GM23338 (cell line): ENCODE measurements around the gene PKP3. TPM values are rescaled to one million over a fixed set of nuclear protein-coding genes. Genes with fewer than 3 reads are reported as not detected.

Source experiments
- ATAC-seq: fragments of 200-7000 bp; cut with Tn5 transposase; 3 replicates; pipeline ENCODE4 v1.9.1; 2020
- DNase-seq: peaks from one replicate; pipeline ENCODE4 v3.0.0-alpha.2; 2015; ENCODE audit warnings: low spot score
- H2AFZ ChIP-seq: fragments of 200-600 bp; sonication (generic); 2 replicates; pipeline ENCODE4 v1.8.0; 2016; ENCODE audit warnings: antibody characterized with exemption, mild to moderate bottlenecking, moderate library complexity
- H3F3A ChIP-seq: fragments of 200-600 bp; sonication (generic); replicated peaks from 2 replicates; pipeline ENCODE4 v1.8.0; 2017; ENCODE audit warnings: antibody characterized with exemption, mixed run types, low read depth
- H3K27ac ChIP-seq: fragments of 200-600 bp; sonication (generic); 2 replicates; pipeline ENCODE4 v1.6.1; 2016; ENCODE audit warnings: low read depth
- H3K27me3 ChIP-seq: fragments of 200-600 bp; sonication (generic); 2 replicates; pipeline ENCODE4 v1.8.0; 2016; ENCODE audit warnings: mild to moderate bottlenecking, mixed run types, moderate library complexity; ENCODE audit not compliant: insufficient read depth
- H3K36me3 ChIP-seq: fragments of 200-600 bp; sonication (generic); 2 replicates; pipeline ENCODE4 v1.8.0; 2016; ENCODE audit warnings: mild to moderate bottlenecking; ENCODE audit not compliant: insufficient read depth
- H3K4me1 ChIP-seq: fragments of 200-600 bp; sonication (generic); 2 replicates; pipeline ENCODE4 v1.8.0; 2016; ENCODE audit warnings: mild to moderate bottlenecking, moderate library complexity; ENCODE audit not compliant: insufficient read depth
- H3K4me2 ChIP-seq: fragments of 200-600 bp; sonication (generic); 2 replicates; pipeline ENCODE4 v1.7.1; 2017; ENCODE audit warnings: mixed run types
- H3K4me3 ChIP-seq: fragments of 200-600 bp; sonication (generic); 2 replicates; pipeline ENCODE4 v1.6.1; 2016; ENCODE audit warnings: mixed run types
- H3K79me2 ChIP-seq: fragments of 200-600 bp; sonication (generic); replicated peaks from 2 replicates; pipeline ENCODE4 v1.8.0; 2017; ENCODE audit warnings: mild to moderate bottlenecking; ENCODE audit not compliant: insufficient read depth
- H3K9me2 ChIP-seq: fragments of 200-600 bp; sonication (generic); 2 replicates; pipeline ENCODE4 v1.8.0; 2017; ENCODE audit not compliant: insufficient read depth
- H4K20me1 ChIP-seq: fragments of 200-600 bp; sonication (generic); replicated peaks from 2 replicates; pipeline ENCODE4 v1.8.0; 2017; ENCODE audit warnings: mild to moderate bottlenecking; ENCODE audit not compliant: insufficient read depth
- H3K27ac Mint-ChIP-seq: 2 replicates; pipeline ENCODE4 v1.8.0; 2020; ENCODE audit warnings: inconsistent platforms, mild to moderate bottlenecking, moderate library complexity, mixed read lengths
- H3K27me3 Mint-ChIP-seq: 3 replicates; pipeline ENCODE4 v1.8.0; 2022; ENCODE audit warnings: low read depth, mild to moderate bottlenecking, moderate library complexity, mixed read lengths, inconsistent platforms; ENCODE audit not compliant: insufficient read depth, poor library complexity
- H3K36me3 Mint-ChIP-seq: 3 replicates; pipeline ENCODE4 v1.8.0; 2021; ENCODE audit warnings: low read depth, mild to moderate bottlenecking, inconsistent platforms, moderate library complexity, mixed read lengths
- H3K4me1 Mint-ChIP-seq: 3 replicates; pipeline ENCODE4 v1.8.0; 2020; ENCODE audit warnings: mild to moderate bottlenecking, inconsistent platforms, mixed read lengths
- H3K4me3 Mint-ChIP-seq: 3 replicates; pipeline ENCODE4 v1.8.0; 2021; ENCODE audit warnings: moderate library complexity, mild to moderate bottlenecking, inconsistent platforms, mixed read lengths
- H3K9me3 Mint-ChIP-seq: 3 replicates; pipeline ENCODE4 v1.8.0; 2020; ENCODE audit warnings: moderate library complexity, mild to moderate bottlenecking, inconsistent platforms, mixed read lengths
- CREB1 ChIP-seq: fragments of 250-450 bp; sonication (Bioruptor Pico); IDR thresholded peaks from 2 replicates; pipeline ENCODE4 v1.5.0; 2020; ENCODE audit warnings: low read depth, mild to moderate bottlenecking, moderate library complexity
- CTCF ChIP-seq, 2 experiments: fragments of 200-600 bp in 1 of 2; sonication (generic) in 1 of 2; conservative IDR thresholded peaks; 2 replicates each; pipeline versions ENCODE4 v1.5.1 to v1.6.1; 2016 to 2017; ENCODE audit warnings: antibody characterized with exemption in 2 of 2, low read depth in 2 of 2, mild to moderate bottlenecking in 2 of 2, moderate library complexity in 1 of 2
- ETS1 ChIP-seq: IDR thresholded peaks from 2 replicates; pipeline ENCODE4 v1.6.1; 2016; ENCODE audit warnings: antibody characterized with exemption
- EZH2 ChIP-seq: fragments of 200-600 bp; sonication (generic); IDR thresholded peaks from one replicate; pipeline ENCODE4 v1.8.0; 2017; ENCODE audit warnings: antibody characterized with exemption, mild to moderate bottlenecking, low read depth; ENCODE audit not compliant: unreplicated experiment
- EZH2phosphoT487 ChIP-seq: fragments of 200-600 bp; sonication (generic); IDR thresholded peaks from one replicate; pipeline ENCODE4 v1.8.1; 2018; ENCODE audit warnings: antibody characterized with exemption; ENCODE audit not compliant: unreplicated experiment
- JUNB ChIP-seq: IDR thresholded peaks from one replicate; pipeline ENCODE4 v1.6.1; 2016; ENCODE audit warnings: antibody characterized with exemption; ENCODE audit not compliant: unreplicated experiment
- NANOG ChIP-seq: IDR thresholded peaks from 2 replicates; pipeline ENCODE4 v1.6.1; 2016; ENCODE audit warnings: antibody characterized with exemption, borderline replicate concordance
- POLR2AphosphoS5 ChIP-seq: IDR thresholded peaks from 2 replicates; pipeline ENCODE4 v1.6.1; 2016; ENCODE audit warnings: antibody characterized with exemption, low read depth
- STAT1 ChIP-seq: IDR thresholded peaks from one replicate; pipeline ENCODE4 v1.6.1; 2016; ENCODE audit warnings: antibody characterized with exemption; ENCODE audit not compliant: unreplicated experiment
- ZNF114 ChIP-seq: fragments of 250-450 bp; sonication (Bioruptor Pico); IDR thresholded peaks from 2 replicates; pipeline ENCODE4 v1.5.0; 2020; ENCODE audit warnings: mild to moderate bottlenecking, moderate library complexity
- ZNF331 ChIP-seq: fragments of 250-450 bp; sonication (Bioruptor Pico); IDR thresholded peaks from 2 replicates; pipeline ENCODE4 v1.5.0; 2020; ENCODE audit warnings: low read depth, mild to moderate bottlenecking, moderate library complexity
- polyA plus RNA-seq: library from polyadenylated mRNA; unstranded; fragments of >200 nt; fragmentation: Nextera tagmentation; extraction: Ambion mirVana; gene quantifications from 2 replicates; pipeline ENCODE4 v1.2.1, GENCODE V29; 2016
- total RNA-seq: library from RNA; depleted of rRNA; stranded (reverse); fragments of >200 nt; shearing (Covaris generic); gene quantifications from 2 replicates; pipeline ENCODE4 v1.2.3, GENCODE V29; 2014
- TF ChIP-seq, protein P1 (sequence below): fragments of 250-450 bp; sonication (Bioruptor Pico); IDR thresholded peaks from 2 replicates; pipeline ENCODE4 v1.5.0; 2020; ENCODE audit warnings: mild to moderate bottlenecking, moderate library complexity
- TF ChIP-seq, protein P2 (sequence below): IDR thresholded peaks from one replicate; pipeline ENCODE4 v1.6.1; 2018; ENCODE audit warnings: antibody characterized with exemption; ENCODE audit not compliant: unreplicated experiment

The PKP3 gene
- total and polyA plus RNA-seq, 2 experiments from 2014 or later = 7.2 to 23.0 TPM

GRCh38 chr11:453564-453963 lies 59.6 kb downstream of the PKP3 start:
- Histone ChIP-seq H2AFZ (no peak overlapping the region), H3F3A (peaks cover 21% of the 10 kb centered on the region), H4K20me1 (peaks cover 31% of the 10 kb centered on the region), H3K27me3 (no peaks in the 10 kb centered on the region), H3K79me2 (peaks cover 82% of the 10 kb centered on the region), H3K9me2 (no peaks in the 10 kb centered on the region), H3K4me1 (peaks cover 33% of the 10 kb centered on the region), H3K4me3 (no peak overlapping the region), H3K27ac (no peak overlapping the region), H3K4me2 (no peak overlapping the region), H3K36me3 (no peaks in the 10 kb centered on the region; the same call in 1 of the 2 replicates)
- TF ChIP-seq STAT1 = no peak
- no peak for TF ChIP-seq JUNB
- TF ChIP-seq, protein P1, sequence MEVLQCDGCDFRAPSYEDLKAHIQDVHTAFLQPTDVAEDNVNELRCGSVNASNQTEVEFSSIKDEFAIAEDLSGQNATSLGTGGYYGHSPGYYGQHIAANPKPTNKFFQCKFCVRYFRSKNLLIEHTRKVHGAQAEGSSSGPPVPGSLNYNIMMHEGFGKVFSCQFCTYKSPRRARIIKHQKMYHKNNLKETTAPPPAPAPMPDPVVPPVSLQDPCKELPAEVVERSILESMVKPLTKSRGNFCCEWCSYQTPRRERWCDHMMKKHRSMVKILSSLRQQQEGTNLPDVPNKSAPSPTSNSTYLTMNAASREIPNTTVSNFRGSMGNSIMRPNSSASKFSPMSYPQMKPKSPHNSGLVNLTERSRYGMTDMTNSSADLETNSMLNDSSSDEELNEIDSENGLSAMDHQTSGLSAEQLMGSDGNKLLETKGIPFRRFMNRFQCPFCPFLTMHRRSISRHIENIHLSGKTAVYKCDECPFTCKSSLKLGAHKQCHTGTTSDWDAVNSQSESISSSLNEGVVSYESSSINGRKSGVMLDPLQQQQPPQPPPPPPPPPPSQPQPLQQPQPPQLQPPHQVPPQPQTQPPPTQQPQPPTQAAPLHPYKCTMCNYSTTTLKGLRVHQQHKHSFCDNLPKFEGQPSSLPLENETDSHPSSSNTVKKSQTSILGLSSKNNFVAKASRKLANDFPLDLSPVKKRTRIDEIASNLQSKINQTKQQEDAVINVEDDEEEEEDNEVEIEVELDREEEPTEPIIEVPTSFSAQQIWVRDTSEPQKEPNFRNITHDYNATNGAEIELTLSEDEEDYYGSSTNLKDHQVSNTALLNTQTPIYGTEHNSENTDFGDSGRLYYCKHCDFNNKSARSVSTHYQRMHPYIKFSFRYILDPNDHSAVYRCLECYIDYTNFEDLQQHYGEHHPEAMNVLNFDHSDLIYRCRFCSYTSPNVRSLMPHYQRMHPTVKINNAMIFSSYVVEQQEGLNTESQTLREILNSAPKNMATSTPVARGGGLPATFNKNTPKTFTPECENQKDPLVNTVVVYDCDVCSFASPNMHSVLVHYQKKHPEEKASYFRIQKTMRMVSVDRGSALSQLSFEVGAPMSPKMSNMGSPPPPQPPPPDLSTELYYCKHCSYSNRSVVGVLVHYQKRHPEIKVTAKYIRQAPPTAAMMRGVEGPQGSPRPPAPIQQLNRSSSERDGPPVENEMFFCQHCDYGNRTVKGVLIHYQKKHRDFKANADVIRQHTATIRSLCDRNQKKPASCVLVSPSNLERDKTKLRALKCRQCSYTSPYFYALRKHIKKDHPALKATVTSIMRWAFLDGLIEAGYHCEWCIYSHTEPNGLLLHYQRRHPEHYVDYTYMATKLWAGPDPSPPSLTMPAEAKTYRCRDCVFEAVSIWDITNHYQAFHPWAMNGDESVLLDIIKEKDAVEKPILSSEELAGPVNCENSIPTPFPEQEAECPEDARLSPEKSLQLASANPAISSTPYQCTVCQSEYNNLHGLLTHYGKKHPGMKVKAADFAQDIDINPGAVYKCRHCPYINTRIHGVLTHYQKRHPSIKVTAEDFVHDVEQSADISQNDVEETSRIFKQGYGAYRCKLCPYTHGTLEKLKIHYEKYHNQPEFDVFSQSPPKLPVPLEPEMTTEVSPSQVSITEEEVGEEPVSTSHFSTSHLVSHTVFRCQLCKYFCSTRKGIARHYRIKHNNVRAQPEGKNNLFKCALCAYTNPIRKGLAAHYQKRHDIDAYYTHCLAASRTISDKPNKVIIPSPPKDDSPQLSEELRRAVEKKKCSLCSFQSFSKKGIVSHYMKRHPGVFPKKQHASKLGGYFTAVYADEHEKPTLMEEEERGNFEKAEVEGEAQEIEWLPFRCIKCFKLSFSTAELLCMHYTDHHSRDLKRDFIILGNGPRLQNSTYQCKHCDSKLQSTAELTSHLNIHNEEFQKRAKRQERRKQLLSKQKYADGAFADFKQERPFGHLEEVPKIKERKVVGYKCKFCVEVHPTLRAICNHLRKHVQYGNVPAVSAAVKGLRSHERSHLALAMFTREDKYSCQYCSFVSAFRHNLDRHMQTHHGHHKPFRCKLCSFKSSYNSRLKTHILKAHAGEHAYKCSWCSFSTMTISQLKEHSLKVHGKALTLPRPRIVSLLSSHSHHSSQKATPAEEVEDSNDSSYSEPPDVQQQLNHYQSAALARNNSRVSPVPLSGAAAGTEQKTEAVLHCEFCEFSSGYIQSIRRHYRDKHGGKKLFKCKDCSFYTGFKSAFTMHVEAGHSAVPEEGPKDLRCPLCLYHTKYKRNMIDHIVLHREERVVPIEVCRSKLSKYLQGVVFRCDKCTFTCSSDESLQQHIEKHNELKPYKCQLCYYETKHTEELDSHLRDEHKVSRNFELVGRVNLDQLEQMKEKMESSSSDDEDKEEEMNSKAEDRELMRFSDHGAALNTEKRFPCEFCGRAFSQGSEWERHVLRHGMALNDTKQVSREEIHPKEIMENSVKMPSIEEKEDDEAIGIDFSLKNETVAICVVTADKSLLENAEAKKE (CRISPR knock-in tag) = no peak
- no peak for TF ChIP-seq NANOG
- TF ChIP-seq ZNF331 (CRISPR knock-in tag) = no peak
- TF ChIP-seq ZNF114 (CRISPR knock-in tag) = no peak
- no peak for TF ChIP-seq CTCF (conservative IDR thresholded peaks at IDR 0.05; ENCODE audit: low read depth in 2 of 2)
- TF ChIP-seq, protein P2, sequence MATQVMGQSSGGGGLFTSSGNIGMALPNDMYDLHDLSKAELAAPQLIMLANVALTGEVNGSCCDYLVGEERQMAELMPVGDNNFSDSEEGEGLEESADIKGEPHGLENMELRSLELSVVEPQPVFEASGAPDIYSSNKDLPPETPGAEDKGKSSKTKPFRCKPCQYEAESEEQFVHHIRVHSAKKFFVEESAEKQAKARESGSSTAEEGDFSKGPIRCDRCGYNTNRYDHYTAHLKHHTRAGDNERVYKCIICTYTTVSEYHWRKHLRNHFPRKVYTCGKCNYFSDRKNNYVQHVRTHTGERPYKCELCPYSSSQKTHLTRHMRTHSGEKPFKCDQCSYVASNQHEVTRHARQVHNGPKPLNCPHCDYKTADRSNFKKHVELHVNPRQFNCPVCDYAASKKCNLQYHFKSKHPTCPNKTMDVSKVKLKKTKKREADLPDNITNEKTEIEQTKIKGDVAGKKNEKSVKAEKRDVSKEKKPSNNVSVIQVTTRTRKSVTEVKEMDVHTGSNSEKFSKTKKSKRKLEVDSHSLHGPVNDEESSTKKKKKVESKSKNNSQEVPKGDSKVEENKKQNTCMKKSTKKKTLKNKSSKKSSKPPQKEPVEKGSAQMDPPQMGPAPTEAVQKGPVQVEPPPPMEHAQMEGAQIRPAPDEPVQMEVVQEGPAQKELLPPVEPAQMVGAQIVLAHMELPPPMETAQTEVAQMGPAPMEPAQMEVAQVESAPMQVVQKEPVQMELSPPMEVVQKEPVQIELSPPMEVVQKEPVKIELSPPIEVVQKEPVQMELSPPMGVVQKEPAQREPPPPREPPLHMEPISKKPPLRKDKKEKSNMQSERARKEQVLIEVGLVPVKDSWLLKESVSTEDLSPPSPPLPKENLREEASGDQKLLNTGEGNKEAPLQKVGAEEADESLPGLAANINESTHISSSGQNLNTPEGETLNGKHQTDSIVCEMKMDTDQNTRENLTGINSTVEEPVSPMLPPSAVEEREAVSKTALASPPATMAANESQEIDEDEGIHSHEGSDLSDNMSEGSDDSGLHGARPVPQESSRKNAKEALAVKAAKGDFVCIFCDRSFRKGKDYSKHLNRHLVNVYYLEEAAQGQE = no peak
- no peak for TF ChIP-seq CREB1
- no peak for TF ChIP-seq EZH2
- no peak for TF ChIP-seq EZH2phosphoT487
- no peak for TF ChIP-seq POLR2AphosphoS5
- TF ChIP-seq ETS1 = no peak
- Mint-ChIP-seq H3K9me3 (no peaks in the 10 kb centered on the region; the same call in 2 of the 3 replicates), H3K36me3 (peaks cover 37% of the 10 kb centered on the region), H3K4me1 (peaks cover 42% of the 10 kb centered on the region), H3K27me3 (peaks cover 13% of the 10 kb centered on the region), H3K4me3 (no peak overlapping the region), H3K27ac (no peak overlapping the region)
- ATAC-seq (no peak), DNase-seq (no peak)
